Activated CD8-positive, alpha-beta T cell treated with anti-CD3 and anti-CD28 coated beads for 36 hours (primary cell): ENCODE results near the gene PCGF3. TPM values are rescaled to one million over a fixed set of nuclear protein-coding genes. Genes with fewer than 3 reads are reported as not detected.

Experiments used
- ATAC-seq: fragments of 200-7000 bp; cut with Tn5 transposase; one replicate; pipeline ENCODE4 v1.10.0; 2021; ENCODE audit warnings: mild to moderate bottlenecking, moderate library complexity
- CTCF ChIA-PET: fragments of 350-600 bp; sonication (Branson Sonifier 250); formaldehyde crosslinking; loops from one replicate; lab custom pipeline; 2021; ENCODE audit warnings: antibody characterized with exemption; lab: Charles Lee
- POLR2A ChIA-PET: fragments of 350-600 bp; sonication (Branson Sonifier 250); formaldehyde crosslinking; loops from one replicate; lab custom pipeline; 2021; ENCODE audit warnings: antibody characterized with exemption; lab: Charles Lee
- DNase-seq: peaks from one replicate; pipeline ENCODE4 v3.0.0-alpha.2; 2020
- H3K27ac Mint-ChIP-seq: one replicate; pipeline ENCODE4 v1.8.0; 2021; ENCODE audit warnings: mild to moderate bottlenecking, mixed read lengths
- H3K27me3 Mint-ChIP-seq: one replicate; pipeline ENCODE4 v1.8.0; 2021; ENCODE audit warnings: mixed read lengths
- H3K36me3 Mint-ChIP-seq: one replicate; pipeline ENCODE4 v1.8.0; 2021; ENCODE audit warnings: low read depth, mixed read lengths
- H3K4me1 Mint-ChIP-seq: one replicate; pipeline ENCODE4 v1.8.0; 2021; ENCODE audit warnings: low read depth, mixed read lengths
- H3K4me3 Mint-ChIP-seq: one replicate; pipeline ENCODE4 v1.8.0; 2021; ENCODE audit warnings: mild to moderate bottlenecking, moderate library complexity, mixed read lengths
- H3K9me3 Mint-ChIP-seq: one replicate; pipeline ENCODE4 v1.8.0; 2021; ENCODE audit warnings: mixed read lengths
- CTCF ChIP-seq: fragments of 200-600 bp; IDR thresholded peaks from one replicate; pipeline ENCODE4 v1.8.0; 2022; ENCODE audit warnings: antibody characterized with exemption, mild to moderate bottlenecking
- intact Hi-C: fragments of 100-400 bp; cut with micrococcal nuclease; formaldehyde crosslinking; loops from one replicate; pipeline ENCODE4 v1.10.0; 2022
- total RNA-seq, 2 experiments: library from RNA; stranded (reverse); gene quantifications; one replicate each; pipeline ENCODE4 v1.2.3, GENCODE V29; 2021

PCGF3 gene
- total RNA-seq, 2 experiments from 2014 or later = 23.9 to 25.6 TPM

DNA sequence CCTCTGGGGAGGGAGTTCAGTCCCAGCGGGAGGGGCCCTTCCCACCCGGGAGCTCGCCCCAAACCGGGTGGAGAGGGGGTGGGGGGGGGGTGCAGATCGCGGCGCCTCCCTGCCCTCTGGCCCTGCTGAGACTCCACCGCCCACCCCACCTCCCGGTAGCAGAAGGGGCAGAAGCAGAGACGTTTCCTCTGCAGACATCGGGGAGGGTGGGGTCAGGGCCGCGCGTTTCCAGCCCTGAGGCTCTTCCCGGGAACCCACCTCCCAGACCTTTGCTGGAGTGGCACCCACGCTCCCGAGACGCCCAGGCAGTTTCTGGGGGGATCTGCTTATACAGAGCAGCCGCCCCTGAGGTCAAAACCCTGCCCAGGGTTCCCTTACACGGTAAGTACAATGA lies 90.1 kb downstream of the PCGF3 start:
- CTCF ChIA-PET = no interaction called here
- POLR2A ChIA-PET = interaction anchor here (1.0 to 1.5 kb wide), 3 partner anchors 8 to 84 kb away, joined by 3 to 5 read pairs (median 3); no protein-coding TSS in a partner anchor
- Mint-ChIP-seq H3K4me1 (peaks cover 32% of the 10 kb centered on the region), H3K4me3 (no peak overlapping the region), H3K36me3 (no peaks in the 10 kb centered on the region), H3K27me3 (peaks cover 24% of the 10 kb centered on the region), H3K9me3 (no peaks in the 10 kb centered on the region), H3K27ac (no peak overlapping the region)
- no peak for TF ChIP-seq CTCF
- no peak for DNase-seq
- intact Hi-C loops = no loop called here
- ATAC-seq = no peak

DNA sequence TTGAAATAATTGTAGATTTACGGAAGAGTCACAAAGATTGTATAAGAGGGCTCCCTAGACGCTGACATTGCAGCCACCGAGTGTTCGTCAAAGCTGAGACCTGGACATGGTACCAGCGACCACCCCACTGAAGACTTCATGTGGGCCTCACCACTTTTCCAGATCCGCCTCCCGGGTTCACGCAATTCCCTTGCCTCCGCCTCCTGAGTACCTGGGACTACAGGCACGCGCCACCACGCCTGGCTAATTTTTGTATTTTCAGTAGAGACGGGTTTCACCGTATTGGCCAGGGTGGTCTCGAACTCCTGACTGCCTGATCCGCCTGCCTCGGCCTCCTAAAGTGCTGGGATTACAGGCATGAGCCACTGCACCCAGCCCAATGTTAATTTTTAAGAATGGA lies 90.6 kb downstream of the PCGF3 start:
- DNase-seq = no peak
- no peak overlapping the region for H3K4me3 Mint-ChIP-seq
- no peaks in the 10 kb centered on the region for H3K36me3 Mint-ChIP-seq
- CTCF ChIA-PET = no interaction called here
- POLR2A ChIA-PET = interaction anchor here (1.0 to 1.5 kb wide), 2 partner anchors 8 to 17 kb away, joined by 3 to 5 read pairs; no protein-coding TSS in a partner anchor
- ATAC-seq = no peak
- peaks cover 24% of the 10 kb centered on the region for H3K27me3 Mint-ChIP-seq
- intact Hi-C loops = no loop called here
- H3K4me1 Mint-ChIP-seq = peaks cover 32% of the 10 kb centered on the region
- no peaks in the 10 kb centered on the region for H3K9me3 Mint-ChIP-seq
- no peak overlapping the region for H3K27ac Mint-ChIP-seq
- TF ChIP-seq CTCF = no peak

GRCh38 chr4:797066-797465 lies 91.4 kb downstream of the PCGF3 start:
- Mint-ChIP-seq H3K27me3 (peaks cover 24% of the 10 kb centered on the region), H3K27ac (no peak overlapping the region), H3K4me1 (peaks cover 32% of the 10 kb centered on the region), H3K9me3 (no peaks in the 10 kb centered on the region), H3K4me3 (no peak overlapping the region), H3K36me3 (no peaks in the 10 kb centered on the region)
- POLR2A ChIA-PET = interaction anchor here (1.0 kb wide), 1 partner anchor 13 kb away, joined by 5 read pairs; no protein-coding TSS in a partner anchor
- intact Hi-C loops = no loop called here
- DNase-seq (no peak), ATAC-seq (no peak)
- no peak for TF ChIP-seq CTCF
- CTCF ChIA-PET = interaction anchor here (0.9 kb wide), 1 partner anchor 12 kb away, joined by 3 read pairs; no protein-coding TSS in a partner anchor

DNA sequence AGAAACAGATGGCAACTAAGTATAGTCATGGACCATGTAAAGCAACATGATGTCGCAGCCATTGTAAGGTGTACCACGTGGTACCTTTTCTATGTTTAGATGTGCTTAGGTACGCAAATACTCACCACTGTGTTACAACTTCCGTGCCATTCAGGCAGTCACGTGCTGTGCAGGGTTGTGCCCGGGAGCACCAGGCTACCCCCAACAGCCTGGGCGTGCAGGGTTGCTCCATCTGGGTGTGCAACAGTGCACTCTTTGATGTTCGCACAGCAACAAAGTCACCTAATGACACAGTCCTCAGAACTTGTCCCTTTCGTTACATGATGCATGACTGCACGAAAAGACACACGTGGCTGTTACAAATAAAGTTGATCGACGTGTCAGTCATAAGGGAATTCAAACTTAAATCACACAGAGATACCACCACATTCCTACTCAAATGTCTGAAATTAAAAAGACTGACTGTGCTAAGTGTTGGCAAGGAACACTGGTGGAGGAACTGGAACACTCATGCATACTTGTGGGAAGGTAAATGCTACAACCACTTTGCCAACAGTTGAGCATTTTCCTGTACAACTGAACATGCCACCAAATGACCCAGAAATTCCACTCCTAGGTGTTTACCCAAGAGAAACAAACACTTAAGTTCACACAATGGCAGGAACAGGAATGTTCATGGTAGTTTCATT lies 95.9 kb downstream of the PCGF3 start:
- peaks cover 9% of the 10 kb centered on the region for H3K27me3 Mint-ChIP-seq
- H3K36me3 Mint-ChIP-seq = no peaks in the 10 kb centered on the region
- peaks cover 11% of the 10 kb centered on the region for H3K4me1 Mint-ChIP-seq
- ChIA-PET POLR2A (no interaction called here), CTCF (no interaction called here)
- DNase-seq (no peak), ATAC-seq (no peak)
- H3K9me3 Mint-ChIP-seq = no peaks in the 10 kb centered on the region
- H3K27ac Mint-ChIP-seq = no peak overlapping the region
- TF ChIP-seq CTCF = no peak
- intact Hi-C loops = no loop called here
- H3K4me3 Mint-ChIP-seq = no peak overlapping the region

DNA sequence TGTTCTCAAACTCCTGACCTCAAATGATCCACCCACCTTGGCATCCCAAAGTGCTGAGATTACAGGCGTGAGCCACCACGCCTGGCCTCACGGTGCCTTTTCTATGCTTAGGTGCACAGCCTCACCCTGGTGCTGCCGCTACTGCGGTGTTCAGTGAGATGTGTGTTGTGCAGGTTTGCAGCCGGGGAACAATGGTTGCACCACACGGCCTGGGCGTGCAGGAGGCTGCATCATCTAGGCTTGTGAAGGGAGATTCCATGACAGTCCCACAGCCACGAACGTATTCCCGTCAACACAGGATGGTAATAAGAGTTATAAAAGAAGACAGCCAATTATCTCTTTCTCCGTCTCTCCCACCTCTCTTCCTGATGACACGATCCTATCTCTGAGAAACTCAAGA lies 98.3 kb downstream of the PCGF3 start:
- ChIA-PET CTCF (no interaction called here), POLR2A (interaction anchor here (1.2 kb wide), 1 partner anchor 8 kb away, joined by 3 read pairs; no protein-coding TSS in a partner anchor)
- Mint-ChIP-seq H3K4me3 (no peak overlapping the region), H3K4me1 (peaks cover 10% of the 10 kb centered on the region), H3K9me3 (no peaks in the 10 kb centered on the region), H3K27me3 (peaks cover 13% of the 10 kb centered on the region), H3K36me3 (no peaks in the 10 kb centered on the region), H3K27ac (no peak overlapping the region)
- TF ChIP-seq CTCF = no peak
- DNase-seq (no peak), ATAC-seq (no peak)
- intact Hi-C loops = no loop called here
